Psoas muscle (tissue), 8 donors: Measurements from ENCODE around the gene CPEB3. TPM values are rescaled to one million over a fixed set of nuclear protein-coding genes. Genes with fewer than 3 reads are reported as not detected.
A peak's percentile ranks its signal among the peaks of the same experiment; 100 is the strongest.
"Not testable (repeated sequence)": the region's sequence is repeated elsewhere in the genome, so short reads cannot be mapped to it uniquely, and the experiment has no call there.

Source experiments
- ATAC-seq, 4 donors: fragments of 200-7000 bp; cut with Tn5 transposase; one replicate each; pipeline ENCODE4 v1.9.1; 2020; ENCODE audit warnings: moderate library complexity in 3 of 4, mild to moderate bottlenecking in 2 of 4
- DNase-seq, 2 donors: peaks; one replicate each; pipeline ENCODE4 v3.0.0-alpha.2; 2020
- H3K27ac ChIP-seq: fragments of 200-600 bp; one replicate; pipeline ENCODE4 v1.8.0; 2022
- H3K27me3 ChIP-seq, 3 donors: fragments of 200-600 bp in 1 of 3; one replicate each; pipeline versions ENCODE4 v1.6.1 to v1.8.0; 2013 to 2022; ENCODE audit warnings: low read length in 2 of 3, mild to moderate bottlenecking in 2 of 3, moderate library complexity in 1 of 3; ENCODE audit not compliant: insufficient read depth in 3 of 3
- H3K36me3 ChIP-seq, 2 donors: fragments of 200-600 bp in 1 of 2; one replicate each; pipeline versions ENCODE4 v1.6.1 to v1.8.0; 2013 to 2022; ENCODE audit warnings: low read depth in 1 of 2, mild to moderate bottlenecking in 1 of 2, moderate library complexity in 1 of 2; ENCODE audit not compliant: insufficient read depth in 1 of 2
- H3K4me1 ChIP-seq: fragments of 200-600 bp; one replicate; pipeline ENCODE4 v1.8.0; 2022
- H3K4me3 ChIP-seq: fragments of 200-600 bp; one replicate; pipeline ENCODE4 v1.8.0; 2022; ENCODE audit warnings: mild to moderate bottlenecking
- H3K9me3 ChIP-seq: fragments of 200-600 bp; one replicate; pipeline ENCODE4 v1.8.0; 2022
- CTCF ChIP-seq: fragments of 200-600 bp; IDR thresholded peaks from one replicate; pipeline ENCODE4 v1.8.0; 2022; ENCODE audit warnings: antibody characterized with exemption
- WGBS, 3 donors: extraction: QIAGEN DNeasy Blood & Tissue Kit; methylation state at CpG; one replicate each; pipeline versions ENCODE4 v1.1.6 to v1.1.7; 2013; 5-methylcytosine and 5-hydroxymethylcytosine counted together
- intact Hi-C, 2 donors: fragments of 100-400 bp; cut with DNase I; formaldehyde crosslinking; loops; one replicate each; pipeline versions ENCODE4 v1.11.0 to v1.14.2; 2022
- polyA plus RNA-seq, 3 donors: library from polyadenylated mRNA; stranded (reverse); fragments of 200-250 nt; gene quantifications; one replicate each; pipeline ENCODE4 v1.2.3, GENCODE V29; 2013
- total RNA-seq, 4 donors: library from RNA; stranded (reverse); fragmentation: NEBNext Ultra II Directional in 2 of 4; extraction: Animal tissue kit (Norgen Biotek cat#: 25700) in 2 of 4; gene quantifications; one replicate each; pipeline versions ENCODE4 v1.2.1 to v1.2.4, GENCODE V29; 2021 to 2023
- donor health status: healthy with polysubstance abuse.
- donor health status: DM: no; HTN: no; CAD: no; lungs with moderate emphysema.
- donor health status: Bipolar disorder and iron deficiency.
- donor health status: healthy.
- donor health status: DM: yes; HTN: yes; CAD: no.
- donor health status: DM: no; HTN: no; CAD: no.
- donor health status: DM: no; HTN: no; CAD: no.
- donor health status: DM: yes; HTN: yes; CAD: no.

Gene CPEB3
- total and polyA plus RNA-seq, 7 donors, result 0.44 to 16.9 (median 9.8) TPM

- no peaks in the 10 kb centered on the region for H3K9me3 ChIP-seq
- H3K27me3 ChIP-seq, result no peaks in the 10 kb centered on the region
- intact Hi-C loops, result no loop called here
- peaks cover 34% of the 10 kb centered on the region for H3K4me1 ChIP-seq
- no peak for DNase-seq
- no peak for TF ChIP-seq CTCF
- WGBS, 3 donors, result 69 to 94% (median 82%) methylated on average over 1 of the region's 1 CpG
- peaks cover 0 to 8% of the 10 kb centered on the region in 2 donors for H3K36me3 ChIP-seq
- no peak overlapping the region for H3K4me3 ChIP-seq
- ATAC-seq, result peak in 2 of 4 donors; percentile 37 to 51
- peak overlapping the region; percentile 66 for H3K27ac ChIP-seq
These were observed 144.8 kb downstream of the CPEB3 start for GRCh38 chr10:92146107-92146506.

- H3K27me3 ChIP-seq, result no peaks in the 10 kb centered on the region
- H3K4me3 ChIP-seq, result no peak overlapping the region
- intact Hi-C loops, result no loop called here
- peaks cover 0 to 8% of the 10 kb centered on the region in 2 donors for H3K36me3 ChIP-seq
- DNase-seq (no peak), ATAC-seq (no peak)
- H3K9me3 ChIP-seq, result no peaks in the 10 kb centered on the region
- 84 to 95% (median 88%) methylated on average over 3 of the region's 3 CpGs for WGBS, 3 donors
- H3K4me1 ChIP-seq, result peaks cover 29% of the 10 kb centered on the region
- TF ChIP-seq CTCF, result no peak
- H3K27ac ChIP-seq, result no peak overlapping the region
These were observed 147.9 kb downstream of the CPEB3 start for GRCh38 chr10:92142949-92143348.

- H3K4me3 ChIP-seq, result no peak overlapping the region
- no peaks in the 10 kb centered on the region for H3K9me3 ChIP-seq
- H3K27me3 ChIP-seq, result no peaks in the 10 kb centered on the region
- no peak overlapping the region for H3K27ac ChIP-seq
- WGBS, 3 donors, result 56 to 76% (median 57%) methylated on average over 1 of the region's 1 CpG
- TF ChIP-seq CTCF, result no peak
- H3K36me3 ChIP-seq, result peaks cover 0 to 8% of the 10 kb centered on the region in 2 donors
- intact Hi-C loops, result no loop called here
- DNase-seq (no peak), ATAC-seq (no peak)
- peaks cover 24% of the 10 kb centered on the region for H3K4me1 ChIP-seq
These were observed 148.4 kb downstream of the CPEB3 start for GRCh38 chr10:92142512-92142911.

GRCh38 chr10:92141147-92141546 is 149.7 kb downstream of the CPEB3 start:
- intact Hi-C loops, ATAC-seq, H3K4me3 ChIP-seq, H3K36me3 ChIP-seq, H3K27ac ChIP-seq, H3K9me3 ChIP-seq, DNase-seq, H3K27me3 ChIP-seq: not testable (repeated sequence)
- WGBS, 3 donors, result no CpG with 5 or more reads among the region's 3 CpGs
- peaks cover 11% of the 10 kb centered on the region for H3K4me1 ChIP-seq

GRCh38 chr10:92134049-92134448 is 156.8 kb downstream of the CPEB3 start:
- H3K4me1 ChIP-seq, H3K27ac ChIP-seq, ATAC-seq, intact Hi-C loops, H3K9me3 ChIP-seq, H3K27me3 ChIP-seq, DNase-seq, H3K4me3 ChIP-seq, H3K36me3 ChIP-seq: not testable (repeated sequence)
- 92 to 95% (median 95%) methylated on average over 1 of the region's 1 CpG for WGBS, 3 donors

GRCh38 chr10:92131275-92131820 is 159.5 kb downstream of the CPEB3 start:
- Histone ChIP-seq H3K27ac (no peak overlapping the region), H3K27me3 (no peaks in the 10 kb centered on the region), H3K4me1 (peaks cover 12% of the 10 kb centered on the region), H3K9me3 (no peaks in the 10 kb centered on the region), H3K4me3 (no peak overlapping the region), H3K36me3 (no peaks in the 10 kb centered on the region)
- WGBS, 3 donors, result 79 to 89% (median 79%) methylated on average over 5 of the region's 5 CpGs
- ATAC-seq (peak in 2 of 4 donors; percentile 38 to 55), DNase-seq (no peak)
- TF ChIP-seq CTCF, result no peak
- intact Hi-C loops, result no loop called here
